BJ (cell line): ENCODE measurements around the gene EDEM2. TPM values are rescaled to one million over a fixed set of nuclear protein-coding genes. Genes with fewer than 3 reads are reported as not detected.
"Not testable (repeated sequence)": the region's sequence is repeated elsewhere in the genome, so short reads cannot be mapped to it uniquely, and the experiment has no call there.

Source experiments
- CTCF ChIA-PET: fragments of 350-600 bp; formaldehyde crosslinking; extraction: SDS; loops from one replicate; lab custom pipeline; 2021; ENCODE audit warnings: antibody characterized with exemption, inconsistent platforms; lab: Yijun Ruan, JAX
- POLR2A ChIA-PET: fragments of 300-600 bp; sonication (Branson Sonifier 250); formaldehyde crosslinking; extraction: SDS; loops from one replicate; lab custom pipeline; 2021; ENCODE audit warnings: antibody characterized with exemption; lab: Charles Lee
- DNase-seq: peaks from one replicate; pipeline ENCODE4 v3.0.0-alpha.2; 2011; ENCODE audit warnings: low read depth
- H3K27me3 ChIP-seq: 2 replicates; pipeline ENCODE4 v1.6.0; 2011; ENCODE audit warnings: low read length; ENCODE audit not compliant: control insufficient read depth, insufficient read depth
- H3K36me3 ChIP-seq: 2 replicates; pipeline ENCODE4 v1.5.1; 2011; ENCODE audit warnings: low read length; ENCODE audit not compliant: control insufficient read depth, insufficient read depth
- H3K4me3 ChIP-seq: 2 replicates; pipeline ENCODE4 v1.5.1; 2011; ENCODE audit warnings: low read depth, mild to moderate bottlenecking, control low read depth, low read length
- CTCF ChIP-seq: IDR thresholded peaks from 2 replicates; pipeline ENCODE4 v1.5.1; 2011; ENCODE audit warnings: low read depth, mild to moderate bottlenecking, control low read depth, inconsistent platforms, low read length, moderate library complexity; ENCODE audit not compliant: insufficient read depth
- polyA plus RNA-seq: library from polyadenylated mRNA; depleted of rRNA; stranded (reverse); fragments of >200 nt; gene quantifications from 2 replicates; pipeline ENCODE4 v1.2.3, GENCODE V29; 2011

Gene EDEM2
- polyA plus RNA-seq, 1 experiment, result 24.7 TPM

DNA sequence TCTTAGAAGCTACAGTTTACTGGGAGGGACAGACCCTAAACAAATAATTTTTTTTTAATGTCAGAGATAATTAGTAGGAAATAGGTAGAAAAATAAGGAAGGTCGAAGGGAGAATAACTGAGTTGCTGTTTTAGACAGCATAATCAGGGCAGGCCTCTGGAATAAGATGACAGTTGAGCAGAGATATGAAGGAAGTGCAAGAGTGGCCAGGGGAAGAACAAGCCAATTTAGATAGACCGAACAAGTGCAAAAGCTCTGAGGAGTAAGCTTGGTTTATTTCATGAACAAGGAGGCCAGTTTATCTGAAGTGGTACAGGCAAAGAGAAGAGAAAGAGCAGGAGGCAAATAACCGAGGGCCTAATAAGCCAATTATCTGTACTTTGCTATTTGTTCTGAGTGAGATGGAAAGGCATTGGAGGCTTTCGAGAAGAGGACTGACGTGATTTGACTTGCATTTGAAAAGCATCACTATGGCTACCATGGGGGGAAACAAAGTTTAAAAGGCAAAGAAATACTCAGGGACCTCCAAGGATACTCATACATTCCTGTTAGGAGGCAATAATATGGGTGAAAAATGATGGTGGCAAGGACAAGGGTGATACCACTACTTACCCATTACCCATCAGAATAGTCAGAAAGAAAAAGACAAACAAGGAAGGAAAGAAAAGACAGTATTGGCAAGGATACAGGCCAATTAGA, 44.4 kb upstream of the EDEM2 start:
- no peak for TF ChIP-seq CTCF
- no peak for DNase-seq
- no peaks in the 10 kb centered on the region for H3K36me3 ChIP-seq
- CTCF ChIA-PET, result no interaction called here
- no peak overlapping the region for H3K4me3 ChIP-seq
- POLR2A ChIA-PET, result no interaction called here
- no peaks in the 10 kb centered on the region for H3K27me3 ChIP-seq

GRCh38 chr20:35190556-35190955, 43.4 kb upstream of the EDEM2 start:
- no peak for DNase-seq
- Histone ChIP-seq H3K27me3 (no peaks in the 10 kb centered on the region), H3K4me3 (no peak overlapping the region), H3K36me3 (no peaks in the 10 kb centered on the region)
- CTCF ChIA-PET, result no interaction called here
- POLR2A ChIA-PET, result no interaction called here
- no peak for TF ChIP-seq CTCF

GRCh38 chr20:35189223-35189622, 42.1 kb upstream of the EDEM2 start:
- H3K4me3 ChIP-seq, POLR2A ChIA-PET, DNase-seq, H3K36me3 ChIP-seq, H3K27me3 ChIP-seq: not testable (repeated sequence)
- CTCF ChIA-PET, result interaction anchor here (0.9 kb wide), 1 partner anchor 94 kb away, joined by 3 read pairs; no protein-coding TSS in a partner anchor

GRCh38 chr20:35187584-35188190, 40.6 kb upstream of the EDEM2 start:
- POLR2A ChIA-PET, result no interaction called here

DNA sequence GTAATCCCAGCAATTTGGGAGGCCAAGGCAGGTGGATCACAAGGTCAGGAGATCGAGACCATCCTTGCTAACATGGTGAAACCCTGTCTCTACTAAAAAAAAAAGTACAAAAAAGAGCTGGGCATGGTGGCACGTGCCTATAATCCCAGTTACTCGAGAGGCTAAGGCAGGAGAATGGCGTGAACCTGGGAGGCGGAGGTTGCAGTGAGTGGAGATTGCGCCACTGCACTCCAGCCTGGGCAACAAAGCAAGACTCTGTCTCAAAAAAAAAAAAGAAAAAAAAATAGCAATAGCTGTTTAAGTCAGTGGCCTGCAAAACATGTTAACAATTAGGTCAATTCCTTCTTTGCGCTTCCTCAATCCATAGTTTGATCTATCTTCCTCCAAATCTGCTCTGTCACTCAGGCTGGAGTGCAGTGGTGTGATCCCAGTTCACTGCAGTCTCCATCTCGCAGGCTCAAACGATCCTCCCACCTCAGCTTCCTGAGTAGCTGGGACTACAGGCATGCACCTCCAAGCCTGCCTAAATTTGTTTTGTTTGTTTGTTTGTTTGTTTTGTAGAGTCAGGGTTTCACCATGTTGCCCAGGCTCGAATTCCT, 39.7 kb upstream of the EDEM2 start:
- H3K4me3 ChIP-seq, POLR2A ChIA-PET, DNase-seq, H3K36me3 ChIP-seq, H3K27me3 ChIP-seq: not testable (repeated sequence)
- CTCF ChIA-PET, result interaction anchor here (0.6 to 1.0 kb wide), 2 partner anchors 22 to 73 kb away, joined by 3 to 4 read pairs; no protein-coding TSS in a partner anchor

More at GRCh38 chr20:35187584-35188190, 40.6 kb upstream of the EDEM2 start:
- CTCF ChIA-PET, result interaction anchor here (0.6 to 1.0 kb wide), 2 partner anchors 21 to 74 kb away, joined by 3 to 4 read pairs; no protein-coding TSS in a partner anchor
- Histone ChIP-seq H3K36me3 (no peaks in the 10 kb centered on the region), H3K4me3 (no peak overlapping the region), H3K27me3 (no peaks in the 10 kb centered on the region)
- no peak for TF ChIP-seq CTCF
- DNase-seq, result no peak

- ChIA-PET POLR2A (no interaction called here), CTCF (interaction anchor here (0.8 kb wide), 1 partner anchor 13 kb away, joined by 4 read pairs; no protein-coding TSS in a partner anchor)
- H3K4me3 ChIP-seq, result no peak overlapping the region
- no peaks in the 10 kb centered on the region for H3K27me3 ChIP-seq
- DNase-seq, result no peak
- TF ChIP-seq CTCF, result no peak
- peaks cover under 1% of the 10 kb centered on the region; the same call in 1 of the 2 replicates for H3K36me3 ChIP-seq
Observed at GRCh38 chr20:35181731-35182130, 34.6 kb upstream of the EDEM2 start.
